ENCODE measurements around the gene ATXN7L3.

ATXN7L3 gene

GRCh38 chr17:44193326-44194084 lies 6.2 kb downstream of the ATXN7L3 start:
- Histone ChIP-seq H3F3A (ENCODE audit: insufficient read depth) (peaks cover 5% of the 10 kb centered on the region; the same call in 1 of the 2 replicates), H3K9ac (ENCODE audit: low read length) (no peak overlapping the region), H3K27me3 (ENCODE audit: low read length) (no peaks in the 10 kb centered on the region), H3K27ac (ENCODE audit: low read depth, low read length) (no peak overlapping the region), H3K79me2 (ENCODE audit: insufficient read depth, low read length) (peaks cover 15% of the 10 kb centered on the region), H3K4me3 (ENCODE audit: insufficient read depth, low read length, poor library complexity, severe bottlenecking) (no peak overlapping the region), H3K36me3 (ENCODE audit: low read length) (0 out of 2 replicates have a peak, but pooled peaks cover 3% of the 10 kb centered on the region), H4K20me1 (ENCODE audit: low read depth, low read length) (no peaks in the 10 kb centered on the region), H3K9me2 (replicated peaks; ENCODE audit: insufficient read depth, low read length) (no peaks in the 10 kb centered on the region), H3K9me3 (ENCODE audit: insufficient read depth, low read length) (no peaks in the 10 kb centered on the region), H2AFZ (ENCODE audit: low read depth, low read length, severe bottlenecking) (no peak overlapping the region), H3K4me2 (ENCODE audit: low read depth, low read length, poor library complexity, severe bottlenecking) (no peak overlapping the region)
- TF ChIP-seq EZH2phosphoT487 (conservative IDR thresholded peaks at IDR 0.05; ENCODE audit: low read length) (no peak), CTCF (IDR thresholded peaks at IDR 0.05; ENCODE audit: insufficient read depth, low read length, poor library complexity, severe bottlenecking) (no peak)

- TF ChIP-seq EZH2phosphoT487 (conservative IDR thresholded peaks at IDR 0.05; ENCODE audit: low read length), result no peak
- no peak for TF ChIP-seq CTCF (IDR thresholded peaks at IDR 0.05; ENCODE audit: insufficient read depth, low read length, poor library complexity, severe bottlenecking)
- Histone ChIP-seq H3K27me3 (ENCODE audit: low read length) (no peaks in the 10 kb centered on the region), H3K9me3 (ENCODE audit: insufficient read depth, low read length) (no peaks in the 10 kb centered on the region), H4K20me1 (ENCODE audit: low read depth, low read length) (no peaks in the 10 kb centered on the region), H3K79me2 (ENCODE audit: insufficient read depth, low read length) (peaks cover 15% of the 10 kb centered on the region), H3K4me2 (ENCODE audit: low read depth, low read length, poor library complexity, severe bottlenecking) (no peak overlapping the region), H3K9me2 (replicated peaks; ENCODE audit: insufficient read depth, low read length) (no peaks in the 10 kb centered on the region), H3K4me3 (ENCODE audit: insufficient read depth, low read length, poor library complexity, severe bottlenecking) (no peak overlapping the region), H2AFZ (ENCODE audit: low read depth, low read length, severe bottlenecking) (no peak overlapping the region), H3K36me3 (ENCODE audit: low read length) (0 out of 2 replicates have a peak, but pooled peaks cover 3% of the 10 kb centered on the region), H3K9ac (ENCODE audit: low read length) (no peak overlapping the region), H3K27ac (ENCODE audit: low read depth, low read length) (no peak overlapping the region), H3F3A (ENCODE audit: insufficient read depth) (peaks cover 5% of the 10 kb centered on the region; the same call in 1 of the 2 replicates)
Observed at GRCh38 chr17:44192750-44193149, 6.9 kb downstream of the ATXN7L3 start.

GRCh38 chr17:44191941-44192496 lies 7.7 kb downstream of the ATXN7L3 start:
- H4K20me1 ChIP-seq (ENCODE audit: low read depth, low read length), result no peaks in the 10 kb centered on the region
- H3F3A ChIP-seq (ENCODE audit: insufficient read depth), result peaks cover 5% of the 10 kb centered on the region; the same call in 1 of the 2 replicates
- peaks cover 15% of the 10 kb centered on the region for H3K79me2 ChIP-seq (ENCODE audit: insufficient read depth, low read length)
- H3K36me3 ChIP-seq (ENCODE audit: low read length), result 0 out of 2 replicates have a peak, but pooled peaks cover 3% of the 10 kb centered on the region
- no peaks in the 10 kb centered on the region for H3K9me3 ChIP-seq (ENCODE audit: insufficient read depth, low read length)
- no peaks in the 10 kb centered on the region for H3K27me3 ChIP-seq (ENCODE audit: low read length)
- no peak overlapping the region for H3K27ac ChIP-seq (ENCODE audit: low read depth, low read length)
- H3K9me2 ChIP-seq (replicated peaks; ENCODE audit: insufficient read depth, low read length), result no peaks in the 10 kb centered on the region
- no peak overlapping the region for H3K4me3 ChIP-seq (ENCODE audit: insufficient read depth, low read length, poor library complexity, severe bottlenecking)
- no peak overlapping the region for H3K9ac ChIP-seq (ENCODE audit: low read length)
- TF ChIP-seq EZH2phosphoT487 (conservative IDR thresholded peaks at IDR 0.05; ENCODE audit: low read length) (no peak), CTCF (IDR thresholded peaks at IDR 0.05; ENCODE audit: insufficient read depth, low read length, poor library complexity, severe bottlenecking) (no peak)
- H2AFZ ChIP-seq (ENCODE audit: low read depth, low read length, severe bottlenecking), result no peak overlapping the region
- no peak overlapping the region for H3K4me2 ChIP-seq (ENCODE audit: low read depth, low read length, poor library complexity, severe bottlenecking)
